Stimulated activated CD8-positive, alpha-beta memory T cell treated with anti-CD3 and anti-CD28 coated beads, Interleukin-2, amount 100 ng/mL, for 1 hour (primary cell): ENCODE data around the gene TMEM200A.

ENCODE experiments used
- DNase-seq, 2 donors: peaks; one replicate each; pipeline ENCODE4 v3.0.0-alpha.2; 2020; ENCODE audit warnings: low read depth in 2 of 2

Gene TMEM200A

GRCh38 chr6:130424710-130425109 is 58.9 kb downstream of the TMEM200A start:
- DNase-seq, result no peak

GRCh38 chr6:130425537-130425936 is 59.7 kb downstream of the TMEM200A start:
- no peak for DNase-seq

GRCh38 chr6:130426066-130426721 is 60.4 kb downstream of the TMEM200A start:
- no peak for DNase-seq

DNA sequence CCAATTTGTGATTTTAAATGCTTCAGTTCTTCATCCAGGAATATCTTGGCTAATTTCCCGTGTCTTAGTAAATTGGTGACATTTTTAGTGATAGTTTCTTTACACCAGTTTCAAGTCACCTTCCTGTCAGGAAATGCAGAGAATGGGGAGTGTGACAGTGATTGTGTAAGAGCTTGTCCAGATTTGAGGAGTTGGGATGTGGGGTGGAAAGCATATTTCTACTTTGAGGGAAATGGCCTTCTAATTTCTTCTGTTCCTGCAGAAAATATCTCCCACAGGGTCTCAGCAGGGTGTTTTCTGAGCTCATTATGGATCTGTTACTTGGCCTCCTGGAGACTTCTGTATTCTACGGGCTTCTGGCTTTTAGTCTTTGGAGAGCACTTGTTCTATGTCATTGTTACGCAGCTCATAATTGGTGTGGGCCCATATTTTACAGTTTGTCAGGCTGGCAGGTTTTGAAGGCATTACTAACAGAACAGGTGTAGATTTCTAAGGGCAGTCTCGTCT is 65.6 kb downstream of the TMEM200A start:
- no peak for DNase-seq

DNA sequence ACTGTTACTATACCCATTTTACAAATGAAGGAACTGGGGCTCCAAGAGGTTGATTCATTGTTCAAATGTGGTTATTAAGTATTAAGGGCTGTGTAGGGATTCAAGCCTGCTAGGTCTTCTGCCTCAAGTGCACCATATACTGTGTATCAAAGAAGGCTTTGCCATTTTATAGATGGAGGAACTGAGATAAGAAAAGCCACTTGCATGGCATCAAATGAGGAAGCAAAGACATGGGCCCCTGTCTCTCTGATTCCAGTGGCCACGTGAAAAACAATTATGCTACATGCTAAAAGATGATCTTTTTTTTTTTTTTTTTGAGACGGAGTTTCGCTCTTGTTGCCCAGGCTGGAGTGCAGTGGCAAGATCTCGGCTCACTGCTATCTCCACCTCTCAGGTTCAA is 67.0 kb downstream of the TMEM200A start:
- no peak for DNase-seq

DNA sequence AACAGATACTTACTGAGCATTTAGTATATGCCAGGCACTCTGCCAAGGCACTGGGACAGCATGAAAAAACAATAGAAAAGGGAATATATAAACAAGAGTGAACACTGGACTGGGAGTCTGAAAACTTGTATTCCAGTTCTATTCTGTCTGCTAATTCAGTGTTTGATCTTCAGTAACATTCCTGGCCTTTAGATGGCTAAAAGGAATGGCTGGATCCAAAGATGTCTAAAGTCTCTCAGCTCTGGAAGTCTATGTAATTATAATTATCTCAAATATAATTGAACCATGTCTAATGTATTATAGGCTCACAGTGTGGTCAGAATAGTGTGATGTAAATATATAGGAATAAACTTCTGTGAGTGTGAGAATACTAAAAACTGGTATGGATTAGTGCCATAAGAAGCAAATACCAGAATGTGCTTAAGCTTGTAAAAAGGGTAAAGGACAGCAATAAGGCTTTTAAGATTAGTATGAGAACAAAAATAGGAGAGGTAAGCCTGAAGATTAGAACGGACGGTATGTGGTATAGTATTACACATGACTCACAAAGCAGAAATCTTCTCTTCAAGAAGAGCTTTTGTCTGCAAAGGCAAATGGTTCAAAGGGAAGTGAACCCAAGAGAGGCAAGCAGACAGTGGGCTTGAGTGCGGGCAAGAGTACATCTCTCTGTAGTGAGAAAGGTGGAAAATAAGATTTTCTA is 68.5 kb downstream of the TMEM200A start:
- DNase-seq, result no peak

- DNase-seq, result no peak
These were observed 69.4 kb downstream of the TMEM200A start for GRCh38 chr6:130435181-130435580.

GRCh38 chr6:130437961-130438360 is 72.1 kb downstream of the TMEM200A start:
- DNase-seq, result no peak

DNA sequence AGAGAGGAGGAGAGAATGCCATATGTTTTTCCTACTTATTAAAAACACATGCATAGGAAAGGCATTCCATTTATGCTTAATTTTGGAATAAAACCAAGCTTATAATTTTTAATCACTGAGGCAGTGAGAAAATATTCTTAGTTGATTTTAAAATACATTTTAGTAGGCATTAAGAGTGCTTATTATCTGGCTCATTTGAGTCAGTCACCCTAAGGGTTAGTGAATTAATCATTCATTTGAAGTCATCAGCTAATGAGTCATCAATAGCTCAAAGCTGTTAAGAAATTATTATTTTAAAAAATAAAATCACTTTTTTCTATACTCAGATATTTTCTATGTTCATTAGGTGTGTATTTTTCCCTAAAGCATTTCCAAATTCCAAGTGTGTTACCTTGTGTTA is 81.6 kb downstream of the TMEM200A start:
- DNase-seq, result no peak

DNA sequence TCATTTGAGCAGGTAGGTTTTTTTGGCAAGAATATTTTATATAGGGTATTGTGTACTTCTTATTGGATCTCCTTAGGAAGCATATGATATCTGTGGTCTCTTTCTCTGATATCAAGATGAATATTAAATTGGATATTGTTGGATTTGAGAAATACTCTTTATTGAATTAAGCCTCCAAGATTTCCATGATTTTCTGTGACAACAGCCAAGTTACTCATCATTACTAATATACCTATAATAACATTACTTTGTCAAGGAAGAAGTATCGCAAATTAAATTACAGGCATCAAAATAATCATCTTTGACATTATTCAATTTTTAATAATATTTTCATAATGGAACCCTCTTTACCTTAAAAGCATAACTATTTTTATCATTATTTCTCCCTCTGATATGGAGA is 86.5 kb downstream of the TMEM200A start:
- DNase-seq, result no peak

GRCh38 chr6:130453230-130453629 is 87.4 kb downstream of the TMEM200A start:
- no peak for DNase-seq

- DNase-seq, result no peak
These were observed 91.8 kb downstream of the TMEM200A start for GRCh38 chr6:130457605-130458004.

GRCh38 chr6:130459316-130459715 is 93.5 kb downstream of the TMEM200A start:
- DNase-seq, result no peak

- DNase-seq, result no peak
These were observed 95.1 kb downstream of the TMEM200A start for GRCh38 chr6:130460934-130461333.

GRCh38 chr6:130466052-130466747 is 100.4 kb downstream of the TMEM200A start:
- DNase-seq, result no peak

DNA sequence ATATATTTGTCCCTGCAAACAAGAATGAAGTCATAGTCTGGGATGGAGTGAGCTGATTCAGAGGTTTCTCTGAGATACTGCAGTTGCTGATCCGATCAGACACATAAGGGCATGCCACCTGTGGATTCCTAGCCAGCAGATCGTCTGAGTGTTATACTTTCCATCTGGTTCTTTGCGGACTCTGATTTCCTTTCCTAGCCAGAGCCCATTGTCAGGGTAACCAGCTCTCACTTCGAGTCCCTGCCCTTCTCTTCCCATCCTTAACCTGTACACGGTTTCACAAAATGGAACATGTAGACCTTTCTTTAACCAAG is 100.9 kb downstream of the TMEM200A start:
- no peak for DNase-seq

DNA sequence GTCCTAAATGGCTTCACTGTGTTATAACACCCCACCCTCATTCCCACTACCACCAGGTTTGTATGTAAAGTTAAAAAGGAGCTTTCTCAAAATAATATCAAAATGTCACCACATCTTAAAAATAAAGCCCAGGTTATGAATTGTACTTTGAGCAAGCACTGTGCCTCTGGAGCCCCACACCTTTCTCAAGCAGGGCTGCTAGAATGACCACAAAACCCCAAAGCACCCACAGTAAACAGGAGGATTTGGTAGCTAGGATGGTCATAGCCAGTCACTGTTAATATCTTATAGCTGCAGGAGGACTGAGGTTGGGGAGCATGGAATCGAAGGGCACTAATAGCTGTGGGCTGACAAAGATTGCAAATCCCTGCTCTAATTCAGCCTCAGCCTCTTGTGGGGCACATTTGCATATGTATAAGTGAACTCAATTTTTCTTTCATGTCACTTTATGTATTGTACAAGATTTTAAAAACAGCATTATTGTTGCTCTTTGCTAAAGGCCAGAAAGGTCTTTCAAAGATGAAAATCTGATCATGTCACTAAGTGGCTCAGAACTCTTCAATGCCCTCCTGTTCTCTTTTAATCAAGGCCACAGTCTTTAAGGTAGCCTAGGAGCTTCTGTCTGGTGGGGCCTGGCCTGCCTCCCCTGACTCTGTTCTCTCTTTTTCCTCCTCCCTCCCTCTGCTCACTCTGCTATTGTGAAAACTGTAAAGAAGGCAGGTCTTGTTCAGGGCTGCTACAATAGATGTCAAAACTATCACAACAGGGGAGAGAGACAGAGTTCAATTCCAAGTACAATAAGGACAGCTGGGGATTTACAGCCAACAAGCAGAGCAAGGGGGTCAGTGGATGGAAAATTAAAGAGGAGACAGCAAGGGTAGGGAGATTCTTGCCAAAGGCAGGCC is 101.6 kb downstream of the TMEM200A start:
- DNase-seq, result no peak

DNA sequence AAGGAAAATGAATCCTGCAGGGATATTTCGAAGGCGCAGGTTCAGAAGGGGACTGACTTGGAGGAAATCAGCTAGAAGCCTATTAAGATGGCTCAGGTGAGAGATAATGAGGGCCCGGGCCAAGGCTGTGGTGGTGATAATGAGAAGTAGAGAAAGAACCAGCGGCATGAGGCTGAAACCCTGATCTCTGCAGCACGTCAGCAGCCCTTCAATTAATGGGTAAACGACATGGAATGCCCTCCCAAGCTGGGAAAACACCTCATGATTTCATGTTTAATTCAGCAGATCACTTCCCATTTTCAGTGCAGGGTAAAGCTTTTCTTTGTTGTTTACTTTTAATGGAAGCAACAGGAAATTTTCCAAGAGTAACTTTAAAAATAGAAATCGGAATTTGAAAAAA is 104.9 kb downstream of the TMEM200A start:
- no peak for DNase-seq

- DNase-seq, result no peak
These were observed 108.1 kb downstream of the TMEM200A start for GRCh38 chr6:130473886-130474285.

GRCh38 chr6:130482645-130483390 is 117.0 kb downstream of the TMEM200A start:
- DNase-seq, result no peak

DNA sequence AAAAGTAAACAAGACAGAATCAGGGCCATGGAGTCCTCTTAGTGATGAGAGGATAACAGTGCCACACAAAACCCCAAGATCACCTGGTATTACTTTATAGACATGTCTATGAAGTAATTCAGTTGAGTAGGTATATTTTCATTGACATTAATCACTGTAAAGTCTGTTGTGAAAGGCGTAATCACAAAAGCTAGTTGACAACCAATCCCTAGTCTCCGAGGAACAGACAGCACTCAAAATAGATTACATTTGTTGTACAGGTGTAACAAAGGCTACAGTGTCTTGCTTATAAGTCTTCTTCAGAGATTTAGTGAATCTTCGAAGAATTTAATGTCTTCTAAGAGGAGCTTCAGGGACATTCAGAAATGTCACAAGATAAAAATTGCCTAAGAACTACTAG is 120.1 kb downstream of the TMEM200A start:
- no peak for DNase-seq
